ENCODE measurements around the gene MAML2.
A peak's percentile ranks its signal among the peaks of the same experiment; 100 is the strongest.

Gene MAML2

GRCh38 chr11:96342961-96343711, at the start of gene MAML2:
Gene MAML2, minus strand, starts transcription at chr11:96343195. Its CDS starts 1,300 bp downstream, at chr11:96341895.
- Histone ChIP-seq H3K4me1 (ENCODE audit: control insufficient read depth, insufficient read depth, low read length) (peaks cover 41% of the 10 kb centered on the region), H3K27me3 (replicated peaks; ENCODE audit: control insufficient read depth, insufficient read depth, low read length) (no peaks in the 10 kb centered on the region), H3K4me3 (ENCODE audit: low read length) (peak within 1 kb of the TSS; percentile 99), H3K36me3 (ENCODE audit: control insufficient read depth, insufficient read depth, low read length, severe bottlenecking) (no peaks in the 10 kb centered on the region), H3K9ac (ENCODE audit: low read length) (peak within 1 kb of the TSS; percentile 98), H3K9me3 (ENCODE audit: control insufficient read depth, low read length) (no peaks in the 10 kb centered on the region)
- DNase-seq (ENCODE audit: low read depth): peak; percentile 98

GRCh38 chr11:96391698-96392307, 48.8 kb upstream of the MAML2 start:
- Histone ChIP-seq H3K36me3 (ENCODE audit: control insufficient read depth, insufficient read depth, low read length, severe bottlenecking) (no peaks in the 10 kb centered on the region), H3K9me3 (ENCODE audit: control insufficient read depth, low read length) (no peaks in the 10 kb centered on the region), H3K4me3 (ENCODE audit: low read length) (no peak overlapping the region), H3K9ac (ENCODE audit: low read length) (no peak overlapping the region), H3K27me3 (replicated peaks; ENCODE audit: control insufficient read depth, insufficient read depth, low read length) (no peaks in the 10 kb centered on the region), H3K4me1 (ENCODE audit: control insufficient read depth, insufficient read depth, low read length) (peaks cover 45% of the 10 kb centered on the region)
- peak; percentile 10 for DNase-seq (ENCODE audit: low read depth)

GRCh38 chr11:96390488-96390792, 47.4 kb upstream of the MAML2 start:
- DNase-seq (ENCODE audit: low read depth): no peak
- H3K27me3 ChIP-seq (replicated peaks; ENCODE audit: control insufficient read depth, insufficient read depth, low read length): no peaks in the 10 kb centered on the region
- peaks cover 45% of the 10 kb centered on the region for H3K4me1 ChIP-seq (ENCODE audit: control insufficient read depth, insufficient read depth, low read length)
- no peaks in the 10 kb centered on the region for H3K36me3 ChIP-seq (ENCODE audit: control insufficient read depth, insufficient read depth, low read length, severe bottlenecking)
- H3K9me3 ChIP-seq (ENCODE audit: control insufficient read depth, low read length): no peaks in the 10 kb centered on the region
- H3K9ac ChIP-seq (ENCODE audit: low read length): peak overlapping the region; percentile 87
- H3K4me3 ChIP-seq (ENCODE audit: low read length): peak overlapping the region; percentile 91

GRCh38 chr11:96389720-96390487, 46.9 kb upstream of the MAML2 start, which contains the start of the genes CCDC82 and JRKL:
Gene CCDC82, minus strand, starts transcription at chr11:96389912. Its CDS starts 5,165 bp downstream, at chr11:96384747.
Gene JRKL, plus strand, starts transcription at chr11:96390013. Its CDS starts 637 bp downstream, at chr11:96390650.
- no peaks in the 10 kb centered on the region for H3K27me3 ChIP-seq (replicated peaks; ENCODE audit: control insufficient read depth, insufficient read depth, low read length)
- no peaks in the 10 kb centered on the region for H3K9me3 ChIP-seq (ENCODE audit: control insufficient read depth, low read length)
- peaks cover 45% of the 10 kb centered on the region for H3K4me1 ChIP-seq (ENCODE audit: control insufficient read depth, insufficient read depth, low read length)
- peak within 1 kb of the TSS; percentile 91 for H3K4me3 ChIP-seq (ENCODE audit: low read length)
- H3K36me3 ChIP-seq (ENCODE audit: control insufficient read depth, insufficient read depth, low read length, severe bottlenecking): no peaks in the 10 kb centered on the region
- H3K9ac ChIP-seq (ENCODE audit: low read length): peak within 1 kb of the TSS; percentile 87
- DNase-seq (ENCODE audit: low read depth): peak; percentile 99

GRCh38 chr11:96388891-96389719, 46.1 kb upstream of the MAML2 start:
- Histone ChIP-seq H3K36me3 (ENCODE audit: control insufficient read depth, insufficient read depth, low read length, severe bottlenecking) (peaks cover 5% of the 10 kb centered on the region), H3K9ac (ENCODE audit: low read length) (peak overlapping the region; percentile 87), H3K27me3 (replicated peaks; ENCODE audit: control insufficient read depth, insufficient read depth, low read length) (no peaks in the 10 kb centered on the region), H3K4me1 (ENCODE audit: control insufficient read depth, insufficient read depth, low read length) (peaks cover 45% of the 10 kb centered on the region), H3K4me3 (ENCODE audit: low read length) (peak overlapping the region; percentile 91), H3K9me3 (ENCODE audit: control insufficient read depth, low read length) (no peaks in the 10 kb centered on the region)
- peak; percentile 74 for DNase-seq (ENCODE audit: low read depth)

- no peaks in the 10 kb centered on the region for H3K27me3 ChIP-seq (replicated peaks; ENCODE audit: control insufficient read depth, insufficient read depth, low read length)
- H3K4me3 ChIP-seq (ENCODE audit: low read length): no peak overlapping the region
- peaks cover 16% of the 10 kb centered on the region for H3K4me1 ChIP-seq (ENCODE audit: control insufficient read depth, insufficient read depth, low read length)
- peaks cover 38% of the 10 kb centered on the region for H3K36me3 ChIP-seq (ENCODE audit: control insufficient read depth, insufficient read depth, low read length, severe bottlenecking)
- no peak for DNase-seq (ENCODE audit: low read depth)
- H3K9ac ChIP-seq (ENCODE audit: low read length): no peak overlapping the region
- H3K9me3 ChIP-seq (ENCODE audit: control insufficient read depth, low read length): no peaks in the 10 kb centered on the region
Measured at GRCh38 chr11:96385187-96385586, 42.2 kb upstream of the MAML2 start.

GRCh38 chr11:96384156-96384555, 41.2 kb upstream of the MAML2 start:
- H3K4me1 ChIP-seq (ENCODE audit: control insufficient read depth, insufficient read depth, low read length): peaks cover 16% of the 10 kb centered on the region
- no peak overlapping the region for H3K4me3 ChIP-seq (ENCODE audit: low read length)
- no peaks in the 10 kb centered on the region for H3K27me3 ChIP-seq (replicated peaks; ENCODE audit: control insufficient read depth, insufficient read depth, low read length)
- peaks cover 43% of the 10 kb centered on the region for H3K36me3 ChIP-seq (ENCODE audit: control insufficient read depth, insufficient read depth, low read length, severe bottlenecking)
- no peak for DNase-seq (ENCODE audit: low read depth)
- H3K9ac ChIP-seq (ENCODE audit: low read length): no peak overlapping the region
- H3K9me3 ChIP-seq (ENCODE audit: control insufficient read depth, low read length): no peaks in the 10 kb centered on the region

- DNase-seq (ENCODE audit: low read depth): no peak
Measured at GRCh38 chr11:96376796-96377195, 33.8 kb upstream of the MAML2 start.

GRCh38 chr11:96373826-96374225, 30.8 kb upstream of the MAML2 start:
- no peaks in the 10 kb centered on the region for H3K9me3 ChIP-seq (ENCODE audit: control insufficient read depth, low read length)
- no peak overlapping the region for H3K9ac ChIP-seq (ENCODE audit: low read length)
- H3K27me3 ChIP-seq (replicated peaks; ENCODE audit: control insufficient read depth, insufficient read depth, low read length): no peaks in the 10 kb centered on the region
- peaks cover 36% of the 10 kb centered on the region for H3K36me3 ChIP-seq (ENCODE audit: control insufficient read depth, insufficient read depth, low read length, severe bottlenecking)
- DNase-seq (ENCODE audit: low read depth): no peak
- no peak overlapping the region for H3K4me3 ChIP-seq (ENCODE audit: low read length)
- H3K4me1 ChIP-seq (ENCODE audit: control insufficient read depth, insufficient read depth, low read length): no peaks in the 10 kb centered on the region

More at GRCh38 chr11:96376796-96377195, 33.8 kb upstream of the MAML2 start:
- no peaks in the 10 kb centered on the region for H3K27me3 ChIP-seq (replicated peaks; ENCODE audit: control insufficient read depth, insufficient read depth, low read length)
- H3K9me3 ChIP-seq (ENCODE audit: control insufficient read depth, low read length): no peaks in the 10 kb centered on the region
- H3K36me3 ChIP-seq (ENCODE audit: control insufficient read depth, insufficient read depth, low read length, severe bottlenecking): peaks cover 36% of the 10 kb centered on the region
- no peak overlapping the region for H3K9ac ChIP-seq (ENCODE audit: low read length)
- no peaks in the 10 kb centered on the region for H3K4me1 ChIP-seq (ENCODE audit: control insufficient read depth, insufficient read depth, low read length)
- no peak overlapping the region for H3K4me3 ChIP-seq (ENCODE audit: low read length)

GRCh38 chr11:96367342-96367741, 24.3 kb upstream of the MAML2 start:
- Histone ChIP-seq H3K9me3 (ENCODE audit: control insufficient read depth, low read length) (peaks cover 5% of the 10 kb centered on the region), H3K4me1 (ENCODE audit: control insufficient read depth, insufficient read depth, low read length) (no peaks in the 10 kb centered on the region), H3K9ac (ENCODE audit: low read length) (no peak overlapping the region), H3K4me3 (ENCODE audit: low read length) (no peak overlapping the region), H3K27me3 (replicated peaks; ENCODE audit: control insufficient read depth, insufficient read depth, low read length) (no peaks in the 10 kb centered on the region), H3K36me3 (ENCODE audit: control insufficient read depth, insufficient read depth, low read length, severe bottlenecking) (peaks cover 62% of the 10 kb centered on the region)
- no peak for DNase-seq (ENCODE audit: low read depth)
